Urinary bladder (tissue), 4 donors: Measurements from ENCODE around the gene EPX. TPM values are rescaled to one million over a fixed set of nuclear protein-coding genes. Genes with fewer than 3 reads are reported as not detected.
"Not testable (repeated sequence)": the region's sequence is repeated elsewhere in the genome, so short reads cannot be mapped to it uniquely, and the experiment has no call there.

Experiments
- DNase-seq: peaks from one replicate; pipeline ENCODE4 v3.0.0-alpha.2; 2015; ENCODE audit errors: extremely low spot score
- H3K27ac ChIP-seq: one replicate; pipeline ENCODE4 v1.5.1; 2013; ENCODE audit warnings: low read depth, mild to moderate bottlenecking, moderate library complexity
- H3K36me3 ChIP-seq: one replicate; pipeline ENCODE4 v1.6.1; 2013; ENCODE audit warnings: mild to moderate bottlenecking, moderate library complexity; ENCODE audit not compliant: insufficient read depth
- H3K4me1 ChIP-seq: one replicate; pipeline ENCODE4 v1.6.1; 2013; ENCODE audit warnings: mild to moderate bottlenecking, moderate library complexity; ENCODE audit not compliant: insufficient read depth
- H3K4me3 ChIP-seq: one replicate; pipeline ENCODE4 v1.5.1; 2013; ENCODE audit warnings: low read depth, low read length
- WGBS: extraction: QIAGEN DNeasy Blood & Tissue Kit; methylation state at CpG from one replicate; pipeline ENCODE4 v1.1.7; 2013; 5-methylcytosine and 5-hydroxymethylcytosine counted together
- polyA plus RNA-seq: library from polyadenylated mRNA; stranded (reverse); fragments of 200-250 nt; gene quantifications from one replicate; pipeline ENCODE4 v1.2.3, GENCODE V29; 2013
- total RNA-seq: library from RNA; depleted of rRNA; stranded (reverse); fragments of >200 nt; gene quantifications from one replicate; pipeline ENCODE4 v1.2.3, GENCODE V29; 2014
- donor health status: healthy with polysubstance abuse.
- donor health status: healthy.

EPX gene, protein sequence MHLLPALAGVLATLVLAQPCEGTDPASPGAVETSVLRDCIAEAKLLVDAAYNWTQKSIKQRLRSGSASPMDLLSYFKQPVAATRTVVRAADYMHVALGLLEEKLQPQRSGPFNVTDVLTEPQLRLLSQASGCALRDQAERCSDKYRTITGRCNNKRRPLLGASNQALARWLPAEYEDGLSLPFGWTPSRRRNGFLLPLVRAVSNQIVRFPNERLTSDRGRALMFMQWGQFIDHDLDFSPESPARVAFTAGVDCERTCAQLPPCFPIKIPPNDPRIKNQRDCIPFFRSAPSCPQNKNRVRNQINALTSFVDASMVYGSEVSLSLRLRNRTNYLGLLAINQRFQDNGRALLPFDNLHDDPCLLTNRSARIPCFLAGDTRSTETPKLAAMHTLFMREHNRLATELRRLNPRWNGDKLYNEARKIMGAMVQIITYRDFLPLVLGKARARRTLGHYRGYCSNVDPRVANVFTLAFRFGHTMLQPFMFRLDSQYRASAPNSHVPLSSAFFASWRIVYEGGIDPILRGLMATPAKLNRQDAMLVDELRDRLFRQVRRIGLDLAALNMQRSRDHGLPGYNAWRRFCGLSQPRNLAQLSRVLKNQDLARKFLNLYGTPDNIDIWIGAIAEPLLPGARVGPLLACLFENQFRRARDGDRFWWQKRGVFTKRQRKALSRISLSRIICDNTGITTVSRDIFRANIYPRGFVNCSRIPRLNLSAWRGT
- total RNA-seq (0.11 TPM), polyA plus RNA-seq (not detected)

DNA sequence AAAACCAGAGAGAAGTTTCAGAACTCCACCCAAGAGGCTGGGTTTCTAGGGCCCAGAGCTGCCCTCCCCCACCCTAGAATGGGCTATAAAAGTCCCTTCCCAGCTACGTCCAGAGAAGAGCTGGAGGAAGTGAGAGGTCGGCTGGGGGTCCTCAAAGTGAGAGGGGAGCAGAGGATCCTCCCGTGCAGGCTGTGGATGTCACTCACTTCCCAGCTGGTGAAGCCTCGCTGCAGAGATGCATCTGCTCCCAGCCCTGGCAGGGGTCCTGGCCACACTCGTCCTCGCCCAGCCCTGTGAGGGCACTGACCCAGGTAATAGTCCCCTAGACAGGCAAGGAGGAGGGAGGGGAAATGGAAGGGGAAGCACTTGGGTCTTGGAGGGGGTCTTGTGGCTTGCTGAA is at the start of gene EPX:
Gene EPX, plus strand, starts transcription at position 115 of the 400 bp plus-strand sequence. Its CDS starts 121 bp downstream, at position 236.
- Histone ChIP-seq H3K4me1 (no peaks in the 10 kb centered on the region), H3K27ac (no peak within 1 kb of the TSS), H3K4me3 (no peak within 1 kb of the TSS), H3K36me3 (no peaks in the 10 kb centered on the region)
- WGBS: 18% methylated on average over 6 of the region's 6 CpGs
- DNase-seq: no peak

DNA sequence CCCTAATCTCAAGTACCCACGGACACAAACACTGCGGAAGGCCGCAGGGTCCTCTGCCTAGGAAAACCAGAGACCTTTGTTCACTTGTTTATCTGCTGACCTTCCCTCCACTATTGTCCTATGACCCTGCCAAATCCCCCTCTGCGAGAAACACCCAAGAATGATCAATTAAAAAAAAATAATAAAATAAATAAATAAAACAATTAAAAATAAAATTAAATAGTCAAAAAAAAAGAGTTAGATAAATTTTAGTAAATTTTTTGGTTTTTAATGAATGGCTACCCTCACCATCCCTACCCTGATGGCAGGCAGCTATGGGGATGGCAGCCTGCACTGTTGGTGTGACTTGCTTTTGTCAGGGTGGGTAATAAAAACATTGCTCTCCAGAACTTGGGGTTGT is 49.2 kb upstream of the EPX start:
- H3K27ac ChIP-seq, H3K4me1 ChIP-seq, H3K36me3 ChIP-seq, DNase-seq, H3K4me3 ChIP-seq: not testable (repeated sequence)
- WGBS: 88% methylated on average over 4 of the region's 4 CpGs

DNA sequence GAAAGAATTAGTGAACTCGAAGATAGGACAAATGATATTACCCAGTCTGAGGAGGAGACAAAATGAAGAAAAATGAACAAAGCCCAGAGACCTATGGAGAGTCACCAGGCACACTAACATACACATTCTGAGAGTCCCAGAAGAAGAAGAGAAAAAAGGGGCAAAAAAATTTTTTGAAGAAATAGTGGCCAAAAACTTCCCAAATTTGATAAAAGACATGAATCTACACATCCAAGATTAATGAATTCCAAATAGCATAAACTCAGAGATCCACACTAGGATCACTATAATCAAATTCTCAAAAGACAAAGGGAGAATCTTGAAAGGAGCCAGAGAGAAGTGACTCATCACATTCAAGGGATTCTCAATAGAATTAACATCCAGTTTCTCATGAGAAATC is 47.7 kb upstream of the EPX start:
- Histone ChIP-seq H3K4me3 (no peak overlapping the region), H3K36me3 (no peaks in the 10 kb centered on the region), H3K4me1 (no peaks in the 10 kb centered on the region), H3K27ac (no peak overlapping the region)
- 82% methylated on average over 1 of the region's 1 CpG for WGBS
- no peak for DNase-seq

DNA sequence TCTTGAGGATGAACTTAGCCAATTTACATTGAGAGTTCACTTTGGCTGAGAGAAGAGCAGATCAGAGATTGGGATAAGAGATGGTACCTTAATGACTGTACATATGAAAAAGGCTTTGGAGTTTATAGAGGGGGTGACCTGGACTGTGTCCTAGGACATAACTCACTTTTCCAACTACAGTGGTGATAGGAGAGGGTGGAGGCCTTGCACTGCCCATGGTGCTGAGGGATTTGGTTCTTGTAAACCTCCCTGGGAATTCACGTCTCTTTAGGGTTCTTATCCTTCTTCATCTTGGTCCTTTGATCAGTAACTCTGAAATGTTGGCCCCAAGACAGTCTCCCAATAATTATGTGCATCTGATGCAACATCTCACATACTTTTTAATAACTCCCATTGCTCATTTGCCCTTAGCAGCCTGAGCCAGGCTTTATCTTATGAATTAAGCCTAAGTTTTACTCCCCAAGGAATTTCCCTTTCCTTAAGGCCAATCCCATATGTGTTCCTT is 44.5 kb upstream of the EPX start, which contains the start of gene OR4D1:
Gene OR4D1, plus strand, starts transcription at position 455 of the 505 bp plus-strand sequence. CDS start 6,770 bp downstream, outside the sequence.
- Histone ChIP-seq H3K4me1 (no peaks in the 10 kb centered on the region), H3K36me3 (no peaks in the 10 kb centered on the region), H3K27ac (no peak within 1 kb of the TSS), H3K4me3 (no peak within 1 kb of the TSS)
- DNase-seq: no peak
- WGBS: 33% methylated on average over 1 of the region's 1 CpG

DNA sequence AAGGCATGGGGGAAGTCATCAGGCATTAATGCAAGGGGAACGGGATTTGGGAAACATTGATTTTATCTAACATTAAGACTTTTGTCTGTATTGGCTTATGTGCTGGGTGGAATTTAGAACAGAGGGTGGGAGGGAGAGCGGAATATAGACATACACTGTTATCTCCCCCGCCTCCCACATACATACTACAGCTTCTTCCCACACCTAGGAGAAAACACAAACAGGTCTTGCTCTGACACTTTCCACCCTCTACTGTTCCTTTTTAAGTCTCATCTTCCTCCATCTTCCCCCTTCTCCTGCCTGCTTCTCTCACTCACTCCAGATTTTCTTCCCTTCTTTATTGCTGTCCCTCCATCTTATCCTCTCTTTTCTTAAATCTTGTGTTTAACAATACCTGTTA is 43.9 kb upstream of the EPX start:
- DNase-seq: no peak
- WGBS: 83% methylated on average over 3 of the region's 3 CpGs
- H3K36me3 ChIP-seq: no peaks in the 10 kb centered on the region
- no peaks in the 10 kb centered on the region for H3K4me1 ChIP-seq
- no peak overlapping the region for H3K27ac ChIP-seq
- no peak overlapping the region for H3K4me3 ChIP-seq

DNA sequence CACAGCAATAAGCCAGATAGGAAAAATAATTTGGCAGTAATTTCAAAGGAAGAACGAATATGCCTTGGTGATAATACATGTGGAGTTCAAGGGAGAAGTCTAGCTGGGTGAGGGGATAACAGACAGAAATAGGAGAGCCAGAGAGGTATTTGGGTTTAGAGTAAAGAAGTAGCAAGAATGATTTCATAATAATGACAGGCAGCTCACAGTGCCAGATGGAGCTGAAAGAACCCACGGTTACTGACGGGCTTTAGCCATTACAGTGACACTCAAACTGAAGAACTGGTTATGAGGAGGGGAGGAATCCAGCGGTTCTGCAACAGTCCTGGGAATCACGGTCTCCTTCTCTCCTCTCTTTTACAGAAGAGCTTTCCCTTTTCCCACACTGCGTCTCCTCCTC is 42.1 kb upstream of the EPX start:
- Histone ChIP-seq H3K4me3 (no peak overlapping the region), H3K4me1 (no peaks in the 10 kb centered on the region), H3K27ac (no peak overlapping the region), H3K36me3 (no peaks in the 10 kb centered on the region)
- WGBS: 48% methylated on average over 6 of the region's 6 CpGs
- DNase-seq: no peak

DNA sequence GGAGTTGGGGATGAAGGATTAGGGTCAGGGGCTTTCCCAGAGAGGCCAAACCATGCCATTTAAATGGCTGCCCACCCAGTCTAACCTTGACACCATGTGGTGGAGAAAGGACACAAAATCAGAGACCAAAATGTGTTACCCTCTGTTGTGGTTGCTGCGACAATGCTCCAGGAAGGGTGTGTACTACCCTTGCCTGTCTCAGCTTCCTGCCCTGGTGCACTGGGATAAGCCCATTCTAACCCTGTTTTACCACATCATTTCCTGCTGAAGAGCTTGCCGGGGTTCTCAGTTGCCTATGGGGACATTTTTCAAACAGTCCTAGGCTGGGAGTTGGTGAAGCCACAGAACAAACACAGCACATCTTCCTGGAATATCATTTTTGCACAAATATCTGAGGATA is 39.5 kb upstream of the EPX start:
- H3K36me3 ChIP-seq: no peaks in the 10 kb centered on the region
- WGBS: 49% methylated on average over 2 of the region's 2 CpGs
- no peak overlapping the region for H3K4me3 ChIP-seq
- no peaks in the 10 kb centered on the region for H3K4me1 ChIP-seq
- H3K27ac ChIP-seq: no peak overlapping the region
- DNase-seq: no peak

DNA sequence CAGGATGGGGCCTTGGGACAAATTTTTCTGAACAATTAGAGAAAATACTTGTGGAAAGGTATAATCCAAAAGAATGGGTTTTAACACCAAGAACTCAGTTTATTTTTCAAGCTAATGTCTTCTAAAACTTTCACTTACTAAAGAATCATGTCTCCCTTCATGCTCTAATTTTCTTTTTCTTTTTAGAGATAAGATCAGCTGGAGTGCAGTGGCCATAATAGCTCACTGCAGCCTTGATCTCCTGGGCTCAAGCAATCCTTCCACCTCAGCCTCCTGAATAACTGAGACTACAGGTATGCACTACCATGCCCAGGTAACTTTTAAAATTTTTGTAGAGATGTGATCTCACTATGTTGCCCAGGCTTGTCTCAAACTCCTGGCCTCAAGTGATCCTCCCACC is 38.9 kb upstream of the EPX start:
- Histone ChIP-seq H3K27ac (no peak overlapping the region), H3K36me3 (no peaks in the 10 kb centered on the region), H3K4me1 (no peaks in the 10 kb centered on the region), H3K4me3 (no peak overlapping the region)
- no peak for DNase-seq

DNA sequence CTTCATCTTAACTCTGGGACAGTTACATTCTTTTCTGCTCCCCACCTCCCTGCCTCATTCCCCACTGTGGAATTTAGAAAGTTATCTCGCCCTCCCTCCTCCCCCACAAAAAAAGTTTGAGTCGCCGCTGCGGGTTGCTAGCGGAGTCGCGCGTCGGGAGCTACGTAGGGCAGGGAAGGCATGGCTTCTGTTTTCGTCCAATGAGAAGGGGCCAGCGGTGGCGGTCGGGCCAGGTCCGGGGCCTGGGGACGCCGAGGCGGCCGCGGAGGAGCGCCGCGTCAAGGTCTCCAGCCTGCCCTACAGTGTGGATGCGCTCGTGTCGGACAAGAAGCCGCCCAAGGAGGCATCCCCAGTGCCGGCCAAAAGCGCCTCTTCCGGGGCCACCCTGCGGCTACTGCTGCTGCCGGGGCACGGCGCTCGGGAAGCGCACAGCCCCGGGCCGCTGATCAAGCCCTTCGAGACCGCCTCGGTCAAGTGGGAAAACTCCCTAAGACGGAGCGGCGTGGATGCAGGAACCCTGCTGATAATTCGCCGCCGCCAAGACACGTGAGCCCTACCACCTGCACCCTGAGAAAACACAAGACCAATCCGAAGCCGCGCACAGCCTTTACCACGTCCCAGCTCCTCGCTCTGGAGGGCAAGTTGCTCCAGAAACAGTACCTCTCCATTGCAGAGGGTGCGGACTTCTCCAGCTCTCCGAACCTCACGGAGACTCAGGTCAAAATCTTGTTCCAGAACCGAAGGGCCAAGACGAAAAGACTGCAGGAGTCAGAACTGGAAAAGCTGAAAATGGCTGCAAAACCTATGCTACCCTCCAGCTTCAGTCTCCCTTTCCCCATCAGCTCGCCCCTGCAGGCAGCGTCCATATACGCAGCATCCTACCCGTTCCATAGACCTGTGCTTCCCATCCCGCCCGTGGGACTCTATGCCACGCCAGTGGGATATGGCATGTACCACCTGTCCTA is 35.4 kb upstream of the EPX start:
- 2% methylated on average over 65 of the region's 65 CpGs for WGBS
- no peak overlapping the region for H3K27ac ChIP-seq
- H3K4me1 ChIP-seq: no peaks in the 10 kb centered on the region
- no peaks in the 10 kb centered on the region for H3K36me3 ChIP-seq
- no peak for DNase-seq
- H3K4me3 ChIP-seq: peak overlapping the region; percentile 21

DNA sequence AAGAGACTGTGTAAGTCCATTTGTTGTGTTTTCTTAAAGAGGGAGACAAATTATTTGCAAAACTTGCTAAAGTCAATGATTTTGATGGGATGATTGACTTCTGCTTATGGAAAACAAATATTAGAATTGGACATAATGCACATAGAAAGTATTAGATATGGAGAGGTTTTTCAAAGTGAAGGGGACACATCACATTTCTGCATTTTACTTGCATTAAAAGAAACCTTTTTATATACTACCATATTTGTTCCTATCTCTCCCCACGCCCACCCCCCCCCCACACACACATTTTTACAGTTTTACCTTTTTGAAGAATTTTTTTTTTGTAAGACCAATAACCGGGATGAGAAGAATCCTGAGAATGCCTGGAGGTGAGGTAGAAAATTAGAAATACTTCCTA is 34.3 kb upstream of the EPX start:
- 65% methylated on average over 2 of the region's 2 CpGs for WGBS
- H3K4me3 ChIP-seq: no peak overlapping the region
- no peak overlapping the region for H3K27ac ChIP-seq

DNA sequence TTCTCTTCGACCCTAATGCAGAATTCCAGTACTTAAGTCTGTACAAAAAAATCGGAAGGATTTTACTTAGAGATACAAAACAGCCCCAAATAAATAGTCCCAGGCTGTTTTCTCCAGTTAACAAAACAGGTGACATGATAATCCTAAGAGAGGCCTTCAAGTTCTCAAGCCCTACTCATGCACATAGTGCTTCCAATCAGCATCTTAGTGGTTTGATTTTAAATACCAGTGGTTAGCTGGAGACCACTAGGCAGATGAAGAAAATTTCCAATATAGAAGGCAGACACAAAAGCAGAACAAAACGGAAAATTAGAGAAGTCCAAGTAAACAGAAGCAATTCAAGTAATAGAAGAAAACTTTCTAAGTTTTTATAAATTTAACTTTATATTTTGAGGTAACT is 31.0 kb upstream of the EPX start:
- DNase-seq: no peak
- H3K4me1 ChIP-seq: no peaks in the 10 kb centered on the region
- no peaks in the 10 kb centered on the region for H3K36me3 ChIP-seq
- H3K27ac ChIP-seq: no peak overlapping the region
- no peak overlapping the region for H3K4me3 ChIP-seq
- 70% methylated on average over 3 of the region's 3 CpGs for WGBS

More for the DNA sequence above, 34.3 kb upstream of the EPX start:
- DNase-seq: no peak
- Histone ChIP-seq H3K4me1 (no peaks in the 10 kb centered on the region), H3K36me3 (no peaks in the 10 kb centered on the region)

DNA sequence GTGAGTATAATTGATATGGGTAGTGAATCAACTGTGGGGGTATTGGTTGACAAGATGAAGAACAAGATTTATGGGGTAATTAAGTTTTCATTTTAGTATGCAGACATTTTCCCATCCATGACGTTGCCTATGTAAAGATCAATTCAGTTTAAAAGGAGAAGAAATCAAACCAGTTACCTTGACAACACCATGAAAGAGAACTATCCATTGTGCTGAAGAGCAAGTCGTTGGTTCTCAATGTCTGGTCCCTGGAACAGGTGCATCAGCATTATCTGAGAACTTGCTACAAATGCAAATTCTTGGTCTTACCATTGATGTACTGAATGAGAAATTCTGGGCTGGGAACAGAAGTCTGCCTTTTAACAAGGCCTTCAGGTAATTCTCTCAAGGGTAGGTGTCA is 26.5 kb upstream of the EPX start:
- Histone ChIP-seq H3K4me3 (no peak overlapping the region), H3K4me1 (no peaks in the 10 kb centered on the region), H3K36me3 (no peaks in the 10 kb centered on the region), H3K27ac (no peak overlapping the region)
- WGBS: 8% methylated on average over 2 of the region's 2 CpGs
- no peak for DNase-seq

DNA sequence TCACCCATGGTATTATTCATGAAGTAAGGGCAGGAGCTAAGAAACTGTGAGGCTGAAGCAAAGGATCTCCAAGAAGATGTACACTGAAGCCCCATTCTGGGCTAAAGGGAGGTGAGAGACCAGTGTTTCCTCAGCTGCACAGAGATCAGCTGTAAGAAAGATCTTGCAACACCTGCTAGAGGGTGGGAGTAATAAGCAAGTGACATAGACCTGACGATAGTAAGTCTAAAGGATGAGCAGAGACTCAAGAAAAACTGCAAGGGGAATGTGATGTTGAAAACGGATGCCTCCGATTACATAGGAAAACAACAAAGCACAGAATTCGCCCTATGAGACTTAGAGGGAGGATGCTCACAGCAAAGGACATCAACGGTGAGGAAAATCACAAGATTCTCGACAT is 25.8 kb upstream of the EPX start, which contains the start of gene OR4D2:
Gene OR4D2, plus strand, starts transcription at position 301 of the 400 bp plus-strand sequence. CDS start 2,674 bp downstream, outside the sequence.
- no peak for DNase-seq
- WGBS: 67% methylated on average over 6 of the region's 6 CpGs

More for the DNA sequence above, 25.8 kb upstream of the EPX start, which contains the start of gene OR4D2:
- Histone ChIP-seq H3K4me3 (no peak within 1 kb of the TSS), H3K4me1 (no peaks in the 10 kb centered on the region), H3K27ac (no peak within 1 kb of the TSS), H3K36me3 (no peaks in the 10 kb centered on the region)
